Measurements from ENCODE around the gene MAGI1.

The MAGI1 gene

GRCh38 chr3:65809641-65810150, 229.0 kb downstream of the MAGI1 start:
- DNase-seq (ENCODE audit: insufficient read length, low spot score) (no peak), FAIRE-seq (no peak)
- no peak for TF ChIP-seq CTCF (IDR thresholded peaks at IDR 0.05; ENCODE audit: insufficient read depth, missing control alignments)

- DNase-seq (ENCODE audit: insufficient read length, low spot score) (no peak), FAIRE-seq (no peak)
- TF ChIP-seq CTCF (IDR thresholded peaks at IDR 0.05; ENCODE audit: insufficient read depth, missing control alignments) = no peak
Observed at GRCh38 chr3:65808824-65809223, 229.9 kb downstream of the MAGI1 start.

GRCh38 chr3:65808407-65808806, 230.3 kb downstream of the MAGI1 start:
- no peak for TF ChIP-seq CTCF (IDR thresholded peaks at IDR 0.05; ENCODE audit: insufficient read depth, missing control alignments)
- FAIRE-seq = no peak
- DNase-seq (ENCODE audit: insufficient read length, low spot score) = no peak

- FAIRE-seq = no peak
- no peak for TF ChIP-seq CTCF (IDR thresholded peaks at IDR 0.05; ENCODE audit: insufficient read depth, missing control alignments)
Observed at GRCh38 chr3:65807225-65807624, 231.5 kb downstream of the MAGI1 start.

GRCh38 chr3:65806600-65806999, 232.1 kb downstream of the MAGI1 start:
- FAIRE-seq (no peak), DNase-seq (ENCODE audit: insufficient read length, low spot score) (no peak)
- TF ChIP-seq CTCF (IDR thresholded peaks at IDR 0.05; ENCODE audit: insufficient read depth, missing control alignments) = no peak

More at GRCh38 chr3:65807225-65807624, 231.5 kb downstream of the MAGI1 start:
- DNase-seq (ENCODE audit: insufficient read length, low spot score) = no peak

GRCh38 chr3:65796676-65797075, 242.0 kb downstream of the MAGI1 start:
- no peak for DNase-seq (ENCODE audit: insufficient read length, low spot score)
- no peak for FAIRE-seq
- TF ChIP-seq CTCF (IDR thresholded peaks at IDR 0.05; ENCODE audit: insufficient read depth, missing control alignments) = no peak

- no peak for TF ChIP-seq CTCF (IDR thresholded peaks at IDR 0.05; ENCODE audit: insufficient read depth, missing control alignments)
- no peak for FAIRE-seq
- DNase-seq (ENCODE audit: insufficient read length, low spot score) = no peak
Observed at GRCh38 chr3:65795166-65795565, 243.6 kb downstream of the MAGI1 start.

Data from D721Med (cell line).